Measurements from ENCODE around the gene CPM. TPM values are rescaled to one million over a fixed set of nuclear protein-coding genes. Genes with fewer than 3 reads are reported as not detected.

CPM gene
- polyA plus RNA-seq, 1 experiment, result 5.8 TPM

GRCh38 chr12:68977909-68978610 is 45.1 kb upstream of the CPM start:
- ChIA-PET POLR2A (no interaction called here), CTCF (interaction anchor here (1.3 to 2.2 kb wide), 2 partner anchors 11 to 92 kb away, joined by 3 to 6 read pairs; no protein-coding TSS in a partner anchor)
- DNase-seq (ENCODE audit: low read depth), result no peak
- TF ChIP-seq, protein P1, sequence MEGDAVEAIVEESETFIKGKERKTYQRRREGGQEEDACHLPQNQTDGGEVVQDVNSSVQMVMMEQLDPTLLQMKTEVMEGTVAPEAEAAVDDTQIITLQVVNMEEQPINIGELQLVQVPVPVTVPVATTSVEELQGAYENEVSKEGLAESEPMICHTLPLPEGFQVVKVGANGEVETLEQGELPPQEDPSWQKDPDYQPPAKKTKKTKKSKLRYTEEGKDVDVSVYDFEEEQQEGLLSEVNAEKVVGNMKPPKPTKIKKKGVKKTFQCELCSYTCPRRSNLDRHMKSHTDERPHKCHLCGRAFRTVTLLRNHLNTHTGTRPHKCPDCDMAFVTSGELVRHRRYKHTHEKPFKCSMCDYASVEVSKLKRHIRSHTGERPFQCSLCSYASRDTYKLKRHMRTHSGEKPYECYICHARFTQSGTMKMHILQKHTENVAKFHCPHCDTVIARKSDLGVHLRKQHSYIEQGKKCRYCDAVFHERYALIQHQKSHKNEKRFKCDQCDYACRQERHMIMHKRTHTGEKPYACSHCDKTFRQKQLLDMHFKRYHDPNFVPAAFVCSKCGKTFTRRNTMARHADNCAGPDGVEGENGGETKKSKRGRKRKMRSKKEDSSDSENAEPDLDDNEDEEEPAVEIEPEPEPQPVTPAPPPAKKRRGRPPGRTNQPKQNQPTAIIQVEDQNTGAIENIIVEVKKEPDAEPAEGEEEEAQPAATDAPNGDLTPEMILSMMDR (IDR thresholded peaks at IDR 0.05; ENCODE audit: insufficient read depth, low read depth, low read length), result no peak
- H3K4me3 ChIP-seq (ENCODE audit: low read depth, low read length), result no peak overlapping the region
- H3K36me3 ChIP-seq (ENCODE audit: control insufficient read depth, insufficient read depth, low read length), result no peaks in the 10 kb centered on the region
- no peaks in the 10 kb centered on the region for H3K27me3 ChIP-seq (ENCODE audit: control insufficient read depth, insufficient read depth, low read length)

DNA sequence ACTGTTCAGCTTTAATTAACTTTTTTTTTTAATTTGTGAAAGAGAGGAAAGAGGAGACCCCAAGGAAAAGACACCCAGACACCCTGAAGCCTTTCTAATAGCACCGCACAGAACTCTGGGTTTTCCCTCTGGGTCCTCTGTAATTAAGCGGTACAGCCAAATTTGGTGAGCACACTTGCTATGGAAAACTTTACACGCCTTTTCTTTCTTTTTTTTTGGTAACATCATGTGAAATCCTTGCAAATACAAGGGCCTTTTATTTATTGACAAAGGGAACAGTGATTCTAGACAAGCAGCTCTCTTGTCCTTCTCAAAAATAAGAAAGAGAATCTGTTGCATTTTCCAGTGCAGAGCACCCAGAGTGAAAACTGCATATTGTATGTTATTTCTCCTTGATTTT is 44.4 kb upstream of the CPM start:
- no peak for DNase-seq (ENCODE audit: low read depth)
- Histone ChIP-seq H3K4me3 (ENCODE audit: low read depth, low read length) (no peak overlapping the region), H3K27me3 (ENCODE audit: control insufficient read depth, insufficient read depth, low read length) (no peaks in the 10 kb centered on the region), H3K36me3 (ENCODE audit: control insufficient read depth, insufficient read depth, low read length) (no peaks in the 10 kb centered on the region)
- TF ChIP-seq, protein P1 (IDR thresholded peaks at IDR 0.05; ENCODE audit: insufficient read depth, low read depth, low read length), result no peak
- POLR2A ChIA-PET, result no interaction called here
- CTCF ChIA-PET, result interaction anchor here (0.6 to 2.2 kb wide), 3 partner anchors 10 to 182 kb away, joined by 3 to 6 read pairs (median 3); no protein-coding TSS in a partner anchor

- H3K27me3 ChIP-seq (ENCODE audit: control insufficient read depth, insufficient read depth, low read length), result no peaks in the 10 kb centered on the region
- H3K4me3 ChIP-seq (ENCODE audit: low read depth, low read length), result no peak overlapping the region
- CTCF ChIA-PET, result interaction anchor here (1.3 to 2.2 kb wide), 2 partner anchors 9 to 94 kb away, joined by 3 to 6 read pairs; no protein-coding TSS in a partner anchor
- H3K36me3 ChIP-seq (ENCODE audit: control insufficient read depth, insufficient read depth, low read length), result no peaks in the 10 kb centered on the region
- TF ChIP-seq, protein P1 (IDR thresholded peaks at IDR 0.05; ENCODE audit: insufficient read depth, low read depth, low read length), result no peak
- no peak for DNase-seq (ENCODE audit: low read depth)
- POLR2A ChIA-PET, result no interaction called here
These were observed 43.4 kb upstream of the CPM start for GRCh38 chr12:68976395-68976841.

GRCh38 chr12:68975811-68976210 is 42.8 kb upstream of the CPM start:
- ChIA-PET POLR2A (no interaction called here), CTCF (no interaction called here)
- TF ChIP-seq, protein P1 (IDR thresholded peaks at IDR 0.05; ENCODE audit: insufficient read depth, low read depth, low read length), result no peak
- H3K36me3 ChIP-seq (ENCODE audit: control insufficient read depth, insufficient read depth, low read length), result no peaks in the 10 kb centered on the region
- DNase-seq (ENCODE audit: low read depth), result no peak
- no peaks in the 10 kb centered on the region for H3K27me3 ChIP-seq (ENCODE audit: control insufficient read depth, insufficient read depth, low read length)
- no peak overlapping the region for H3K4me3 ChIP-seq (ENCODE audit: low read depth, low read length)

DNA sequence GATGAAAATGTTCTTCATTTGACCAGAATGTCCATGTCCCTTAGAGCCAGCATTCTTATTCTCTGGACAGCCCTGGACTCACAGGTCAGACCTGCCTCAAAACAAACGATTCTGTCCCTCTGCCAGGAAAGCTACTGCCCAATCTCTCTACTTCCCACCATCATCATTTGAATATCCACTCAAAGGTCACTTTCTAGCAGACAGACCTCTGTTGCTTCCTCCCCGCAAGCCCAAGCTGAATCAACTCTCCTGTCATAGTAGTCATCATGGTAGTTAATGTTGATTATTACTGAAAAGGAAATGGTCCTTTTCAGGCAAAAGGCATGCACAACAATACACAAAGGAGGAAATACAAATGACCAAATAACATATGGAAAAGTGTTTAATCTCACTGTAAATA is 39.6 kb upstream of the CPM start:
- POLR2A ChIA-PET, result no interaction called here
- TF ChIP-seq, protein P1 (IDR thresholded peaks at IDR 0.05; ENCODE audit: insufficient read depth, low read depth, low read length), result no peak
- Histone ChIP-seq H3K27me3 (ENCODE audit: control insufficient read depth, insufficient read depth, low read length) (no peaks in the 10 kb centered on the region), H3K4me3 (ENCODE audit: low read depth, low read length) (no peak overlapping the region), H3K36me3 (ENCODE audit: control insufficient read depth, insufficient read depth, low read length) (no peaks in the 10 kb centered on the region)
- CTCF ChIA-PET, result no interaction called here
- DNase-seq (ENCODE audit: low read depth), result no peak
